SK-N-SH treated with all-trans-retinoic acid at 6 μM for 48 hours (cell line): Measurements from ENCODE around the gene SYTL5.

ENCODE experiments used
- BACH2 ChIP-seq: fragments of 250-450 bp; sonication (Bioruptor Pico); IDR thresholded peaks from 2 replicates; pipeline ENCODE4 v1.9.0; 2021; ENCODE audit warnings: mild to moderate bottlenecking, borderline replicate concordance
- CREB5 ChIP-seq: fragments of 250-450 bp; sonication (Bioruptor Pico); IDR thresholded peaks from 2 replicates; pipeline ENCODE4 v1.5.1; 2020; ENCODE audit warnings: low read depth, mild to moderate bottlenecking, moderate library complexity
- CSDC2 ChIP-seq: fragments of 250-450 bp; sonication (Bioruptor Pico); IDR thresholded peaks from 2 replicates; pipeline ENCODE4 v1.5.0; 2020; ENCODE audit warnings: mild to moderate bottlenecking, moderate library complexity
- CSRNP3 ChIP-seq: fragments of 250-450 bp; sonication (Bioruptor Pico); IDR thresholded peaks from 2 replicates; pipeline ENCODE4 v1.5.1; 2021; ENCODE audit warnings: mild to moderate bottlenecking, moderate library complexity
- OSR1 ChIP-seq: fragments of 250-450 bp; sonication (Bioruptor Pico); IDR thresholded peaks from 2 replicates; pipeline ENCODE4 v1.8.0; 2022; ENCODE audit warnings: moderate library complexity, mild to moderate bottlenecking, inconsistent platforms
- PATZ1 ChIP-seq: fragments of 250-450 bp; sonication (Bioruptor Pico); IDR thresholded peaks from 2 replicates; pipeline ENCODE4 v1.8.0; 2020; ENCODE audit warnings: mild to moderate bottlenecking, moderate library complexity, borderline replicate concordance
- POU6F1 ChIP-seq: fragments of 250-450 bp; sonication (Bioruptor Pico); IDR thresholded peaks from 2 replicates; pipeline ENCODE4 v1.8.0; 2021; ENCODE audit warnings: low read depth, mild to moderate bottlenecking, moderate library complexity, borderline replicate concordance
- PPARA ChIP-seq: fragments of 250-450 bp; sonication (Bioruptor Pico); IDR thresholded peaks from 2 replicates; pipeline ENCODE4 v1.5.0; 2020; ENCODE audit warnings: mild to moderate bottlenecking, borderline replicate concordance
- ZFP30 ChIP-seq: fragments of 450-650 bp; formaldehyde crosslinking; IDR thresholded peaks from 2 replicates; pipeline ENCODE4 v1.5.0; 2022; ENCODE audit warnings: mild to moderate bottlenecking, moderate library complexity
- ZNF70 ChIP-seq: fragments of 450-650 bp; formaldehyde crosslinking; IDR thresholded peaks from 2 replicates; pipeline ENCODE4 v1.5.0; 2020; ENCODE audit warnings: mild to moderate bottlenecking, moderate library complexity
- ZNF8 ChIP-seq: fragments of 450-650 bp; formaldehyde crosslinking; IDR thresholded peaks from 2 replicates; pipeline ENCODE4 v1.5.0; 2020; ENCODE audit warnings: mild to moderate bottlenecking, moderate library complexity

- TF ChIP-seq POU6F1 (CRISPR knock-in tag) (no peak), CSDC2 (no peak), ZNF70 (no peak), OSR1 (CRISPR knock-in tag) (no peak), PATZ1 (no peak), ZNF8 (CRISPR knock-in tag) (no peak), CSRNP3 (no peak), BACH2 (CRISPR knock-in tag) (no peak), PPARA (CRISPR knock-in tag) (no peak), CREB5 (CRISPR knock-in tag) (no peak), ZFP30 (no peak)
Observed at GRCh38 chrX:38154818-38155217, 148.5 kb downstream of the SYTL5 start.
